NCI-H460 (cell line): ENCODE measurements around the gene CBR3. TPM values are rescaled to one million over a fixed set of nuclear protein-coding genes. Genes with fewer than 3 reads are reported as not detected.
A peak's percentile ranks its signal among the peaks of the same experiment; 100 is the strongest.
"Not testable (repeated sequence)": the region's sequence is repeated elsewhere in the genome, so short reads cannot be mapped to it uniquely, and the experiment has no call there.

ENCODE experiments used
- DNase-seq: peaks from one replicate; pipeline ENCODE4 v3.0.0-alpha.2; 2016; ENCODE audit warnings: low read depth; ENCODE audit errors: extremely low read depth
- polyA plus RNA-seq: library from polyadenylated mRNA; depleted of rRNA; stranded (reverse); fragments of >200 nt; gene quantifications from 2 replicates; pipeline ENCODE4 v1.2.3, GENCODE V29; 2014; cell fraction: nucleus; rRNA removed
- total RNA-seq: library from RNA; depleted of rRNA; stranded (reverse); fragments of >200 nt; shearing (Covaris generic); gene quantifications from 2 replicates; pipeline ENCODE4 v1.2.3, GENCODE V29; 2014; rRNA removed

Gene CBR3
- 9.5 and 11.2 TPM in 2 replicates for total RNA-seq
- 14.1 and 16.9 TPM in 2 replicates for polyA plus RNA-seq

DNA sequence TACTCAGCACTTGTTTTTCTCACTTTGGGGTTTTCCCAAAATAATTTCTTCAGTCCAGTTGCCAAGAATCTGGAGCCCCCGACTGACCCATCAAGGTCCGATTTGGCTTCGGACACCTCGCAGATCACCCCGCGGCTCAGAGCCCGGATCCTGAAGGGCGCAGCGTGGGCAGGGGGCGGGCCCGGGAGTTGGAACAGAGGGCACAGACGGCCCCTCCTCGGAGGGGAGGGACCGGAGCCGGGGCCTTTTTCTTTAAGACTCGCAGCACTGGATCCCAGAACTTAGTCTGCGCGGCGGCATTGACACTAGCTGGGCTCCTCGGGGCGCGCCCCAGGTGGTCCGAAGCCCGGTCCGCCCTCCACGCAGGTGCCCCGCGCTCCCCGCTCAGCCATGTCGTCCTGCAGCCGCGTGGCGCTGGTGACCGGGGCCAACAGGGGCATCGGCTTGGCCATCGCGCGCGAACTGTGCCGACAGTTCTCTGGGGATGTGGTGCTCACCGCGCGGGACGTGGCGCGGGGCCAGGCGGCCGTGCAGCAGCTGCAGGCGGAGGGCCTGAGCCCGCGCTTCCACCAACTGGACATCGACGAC lies at the start of gene CBR3:
Gene CBR3 (plus strand): TSS at position 277 of the 588 bp plus-strand sequence. CDS start 114 bp downstream, at position 391.
- peak; percentile 30 for DNase-seq

DNA sequence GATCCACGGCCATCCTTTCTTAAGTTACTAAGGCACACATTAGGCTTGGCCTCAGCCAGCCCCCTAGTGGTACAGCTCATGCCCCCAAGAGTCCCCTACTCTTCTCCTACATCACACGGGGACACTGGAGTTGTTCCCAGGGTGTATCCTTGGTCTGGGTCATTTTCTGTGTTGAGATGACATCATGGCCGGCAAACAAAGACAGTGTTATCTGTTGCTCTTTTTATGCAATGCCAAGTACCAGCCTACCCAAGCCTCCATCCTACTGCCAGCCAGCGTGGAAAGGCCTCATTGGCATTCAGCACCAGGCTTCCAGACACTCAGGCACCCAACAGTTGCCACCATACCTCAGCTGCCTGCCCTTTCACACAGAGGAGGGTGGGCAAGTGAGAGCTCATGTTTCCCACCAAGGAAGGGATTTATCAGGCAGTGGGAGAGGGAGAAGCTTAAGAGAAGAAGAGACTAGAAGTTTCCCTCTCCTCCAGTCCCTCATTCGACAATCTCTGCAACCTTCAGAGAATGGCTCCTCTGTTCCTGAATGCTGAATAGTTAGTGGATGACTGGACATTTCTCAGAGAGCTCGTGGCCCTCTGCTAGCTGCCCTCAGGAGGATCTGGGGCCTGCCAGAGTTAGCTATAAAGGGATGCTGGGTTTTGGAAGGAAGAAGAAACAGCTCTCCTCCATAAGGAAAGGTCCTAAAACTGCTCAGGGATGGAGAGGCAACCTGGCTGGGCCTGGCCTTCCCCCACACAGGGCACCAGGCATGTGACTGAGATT lies 47.3 kb upstream of the CBR3 start:
- no peak for DNase-seq

DNA sequence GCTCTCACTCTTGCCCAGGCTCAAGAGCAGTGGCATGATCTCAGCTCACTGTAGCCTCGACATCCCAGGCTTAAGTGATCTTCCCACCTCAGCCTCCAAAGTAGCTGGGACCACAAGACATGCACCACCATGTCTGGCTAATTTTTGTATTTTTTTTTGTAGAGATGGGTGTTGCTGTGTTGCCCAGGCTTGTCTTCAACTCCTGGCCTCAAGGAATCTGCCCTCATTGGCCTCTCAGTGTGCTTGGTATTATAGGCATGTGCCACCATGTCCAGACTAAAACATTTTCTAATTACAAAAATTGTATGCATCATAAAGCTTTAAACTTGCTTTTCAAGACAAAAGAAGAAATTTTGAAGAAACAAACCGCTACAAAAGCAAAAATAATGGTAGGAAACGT lies 44.9 kb upstream of the CBR3 start:
- no peak for DNase-seq

DNA sequence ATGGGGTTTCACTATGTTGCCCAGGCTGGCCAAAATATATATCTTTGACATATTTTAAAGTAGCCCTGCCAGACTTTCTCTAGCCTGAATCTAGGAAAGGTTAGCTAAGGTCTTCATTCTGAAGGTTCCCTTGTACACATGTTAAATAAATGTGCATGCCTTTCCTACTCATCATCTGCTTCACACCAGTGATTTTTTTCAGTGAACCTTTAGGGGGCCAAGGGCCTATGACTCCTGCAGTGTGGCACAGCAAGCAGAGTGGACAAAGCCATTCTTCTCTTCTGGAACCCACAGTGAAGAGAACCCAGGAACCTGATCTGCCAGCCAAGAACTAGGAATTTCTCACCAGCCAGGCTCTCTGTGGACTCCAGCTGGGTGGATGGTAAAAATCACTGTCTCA lies 42.2 kb upstream of the CBR3 start:
- no peak for DNase-seq

DNA sequence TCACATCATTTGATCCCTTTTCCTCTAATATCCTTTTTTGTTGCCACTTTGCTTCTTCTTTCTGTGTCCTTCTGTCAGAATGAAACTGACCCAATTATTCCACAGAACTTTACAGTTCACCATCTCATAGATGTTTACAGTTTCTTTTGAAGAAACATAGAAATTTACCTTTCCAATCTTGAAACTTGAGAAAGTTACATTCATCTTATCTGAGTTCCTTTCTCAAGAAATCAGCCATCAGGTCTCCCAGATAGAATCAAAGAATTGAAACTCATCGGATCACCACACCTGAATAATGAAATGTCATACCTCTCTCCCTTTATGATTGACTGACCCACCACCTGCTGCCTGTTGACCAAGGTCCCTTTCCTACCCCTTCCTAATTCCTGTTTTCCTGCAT lies 41.4 kb upstream of the CBR3 start:
- DNase-seq, result no peak

DNA sequence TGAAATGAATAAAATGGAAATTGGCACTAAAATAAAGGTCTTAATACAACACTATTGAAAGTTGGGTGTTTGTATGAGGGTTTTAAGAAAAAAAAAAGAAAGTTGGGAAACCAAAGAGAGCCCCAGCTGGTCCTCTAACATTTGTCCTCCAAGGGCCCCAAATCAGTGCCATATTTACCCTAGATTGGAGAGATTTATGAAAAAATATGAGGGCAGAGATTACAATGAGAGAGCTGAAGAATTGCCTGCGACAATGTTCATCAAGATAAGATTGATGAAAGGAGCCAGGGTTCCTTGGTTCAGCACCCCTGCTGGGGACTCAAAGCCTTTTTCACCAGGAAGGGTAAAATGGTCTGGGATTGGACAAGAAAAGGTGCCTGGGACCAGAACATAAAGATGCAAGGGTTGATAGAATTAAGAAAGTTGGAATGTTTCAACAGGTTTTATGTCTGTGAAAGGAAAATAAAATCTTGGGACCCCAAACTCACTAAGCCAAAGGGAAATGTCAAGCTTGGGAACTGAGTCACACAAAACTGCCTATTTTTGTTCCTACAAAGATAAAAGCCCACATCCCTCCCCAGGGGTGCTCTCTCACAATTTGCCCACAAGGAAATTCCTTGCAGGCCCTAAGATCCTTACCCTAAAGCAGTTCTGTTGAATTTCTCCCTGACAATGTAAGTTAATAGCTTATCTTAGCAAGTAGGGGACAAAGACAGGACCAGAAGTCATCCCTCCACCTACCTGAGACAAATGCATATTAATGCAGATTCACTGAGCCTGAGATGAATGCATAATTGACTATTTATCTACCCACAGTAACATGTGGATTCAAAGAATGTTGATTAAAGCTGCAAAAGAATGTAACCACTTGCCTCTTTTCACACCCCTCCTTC lies 38.2 kb upstream of the CBR3 start:
- no peak for DNase-seq

DNA sequence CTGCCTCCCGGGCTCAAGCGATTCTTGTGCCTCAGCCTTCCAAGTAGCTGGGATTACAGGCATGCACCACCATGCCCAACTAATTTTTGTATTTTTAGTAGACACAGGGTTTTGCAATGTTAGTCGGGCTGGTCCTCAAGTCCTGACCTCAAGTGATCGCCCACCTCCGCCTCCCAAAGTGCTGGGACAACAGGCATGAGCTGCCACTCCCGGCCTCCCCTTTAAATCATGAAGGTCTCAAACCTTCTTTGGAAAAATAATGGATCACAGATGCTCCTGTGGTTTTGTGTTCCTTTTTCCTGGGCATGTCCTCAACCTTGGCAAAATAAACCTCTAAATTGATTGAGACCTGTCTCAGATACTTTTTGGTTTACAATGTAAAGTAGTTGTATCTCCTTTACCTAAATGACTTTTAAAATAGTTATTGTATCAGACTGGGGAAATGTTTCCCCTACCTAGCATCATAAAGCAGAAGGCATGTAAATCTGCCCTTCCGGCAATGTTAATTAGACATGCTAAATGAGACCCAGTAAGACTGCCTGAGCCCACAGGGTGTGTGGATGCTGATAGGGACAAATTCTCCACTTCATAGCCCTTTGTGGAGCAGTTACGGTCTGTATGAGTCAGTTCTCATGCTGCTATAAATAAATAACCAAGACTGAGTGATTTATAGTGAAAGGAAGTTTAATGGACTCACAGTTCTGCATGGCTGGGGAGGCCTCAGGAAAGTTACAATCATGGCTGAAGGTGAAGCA lies 37.3 kb upstream of the CBR3 start:
- no peak for DNase-seq

DNA sequence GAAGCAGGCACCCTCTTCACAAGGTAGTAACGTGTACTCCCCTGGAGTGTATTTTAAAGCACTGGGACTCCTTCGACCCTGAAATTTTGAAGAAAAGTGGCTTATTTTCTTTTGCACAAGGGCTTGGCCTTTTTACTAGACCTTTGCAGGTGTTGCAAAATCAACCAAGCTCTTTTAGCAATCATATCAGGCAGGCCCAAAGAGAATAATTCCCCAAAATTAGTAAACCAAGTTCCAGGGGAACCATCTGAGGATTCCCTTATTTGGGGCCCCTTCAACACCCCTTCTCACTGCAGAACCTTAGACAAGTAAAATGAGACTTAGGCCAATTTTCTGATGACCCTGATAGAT lies 36.7 kb upstream of the CBR3 start:
- DNase-seq, result no peak

DNA sequence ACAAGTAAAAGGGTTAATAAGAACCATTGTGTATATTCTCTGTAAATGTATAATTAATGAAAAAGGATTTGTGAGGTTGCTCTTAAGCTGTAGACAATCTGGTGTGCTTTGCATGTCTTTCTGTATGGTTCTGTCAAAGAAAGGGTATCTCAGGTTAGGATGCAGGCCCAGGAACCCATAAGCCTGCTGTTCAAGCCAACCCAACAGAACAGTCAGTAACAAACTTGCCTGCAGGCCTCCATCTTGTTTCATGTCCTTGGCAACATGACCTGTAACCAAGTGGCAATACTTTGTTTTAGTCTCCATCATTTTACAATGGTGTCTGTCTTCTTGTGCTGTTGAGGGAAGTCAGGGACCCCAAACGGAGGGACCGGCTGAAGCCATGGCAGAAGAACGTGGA lies 35.9 kb upstream of the CBR3 start:
- no peak for DNase-seq

DNA sequence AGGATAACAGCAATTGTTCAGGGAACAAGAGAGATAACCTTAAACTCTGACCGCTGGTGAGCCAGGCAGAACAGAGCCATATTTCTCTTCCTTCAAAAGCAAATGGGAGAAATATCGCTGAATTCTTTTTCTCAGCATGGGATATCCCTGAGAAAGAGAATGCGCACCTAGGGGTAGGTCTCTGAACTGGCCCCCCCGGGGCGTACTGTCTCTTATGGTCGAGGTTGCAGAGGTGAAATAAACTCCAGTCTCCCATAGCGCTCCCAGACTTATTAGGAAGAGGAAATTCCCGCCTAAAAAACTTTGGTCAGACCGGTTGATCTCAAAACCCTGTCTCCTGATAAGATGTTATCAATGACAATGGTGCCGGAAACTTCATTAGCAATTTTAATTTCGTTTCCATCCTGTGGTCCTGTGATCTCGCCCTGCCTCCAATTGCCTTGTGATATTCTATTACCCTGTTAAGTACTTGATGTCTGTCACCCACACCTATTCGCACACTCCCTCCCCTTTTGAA lies 35.1 kb upstream of the CBR3 start:
- DNase-seq, result not testable (repeated sequence)

DNA sequence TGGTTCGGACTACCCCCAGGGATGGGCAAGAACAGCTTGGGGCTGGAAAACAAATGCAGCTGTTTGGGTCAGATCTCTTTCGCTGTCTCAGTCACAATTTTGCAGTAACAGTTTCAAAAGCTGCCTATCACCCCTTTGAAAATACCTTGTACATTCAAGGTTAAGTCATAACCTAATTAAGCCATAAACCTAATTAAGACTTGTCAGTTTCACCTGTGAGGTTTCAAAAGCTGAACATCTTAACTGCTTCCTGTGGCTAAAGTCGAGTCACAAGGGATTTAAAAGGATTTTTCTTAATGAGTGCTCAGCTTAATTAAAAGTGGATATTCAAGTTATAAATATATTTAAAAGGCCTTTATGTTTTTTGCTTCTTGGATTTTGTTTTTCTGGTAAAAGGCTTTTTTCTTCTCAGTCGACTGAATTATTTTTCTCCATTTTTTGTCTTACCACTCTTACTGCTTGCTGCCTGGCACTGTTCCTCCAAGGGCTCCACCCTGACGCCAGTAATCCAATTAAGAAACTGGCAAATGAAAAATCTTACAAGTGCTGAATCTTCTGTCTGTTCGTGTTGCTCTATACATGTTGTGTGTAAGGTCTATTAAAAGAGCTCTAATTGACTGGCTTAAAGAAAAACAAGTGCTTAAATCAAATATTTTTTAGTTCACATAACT lies 33.8 kb upstream of the CBR3 start:
- no peak for DNase-seq

DNA sequence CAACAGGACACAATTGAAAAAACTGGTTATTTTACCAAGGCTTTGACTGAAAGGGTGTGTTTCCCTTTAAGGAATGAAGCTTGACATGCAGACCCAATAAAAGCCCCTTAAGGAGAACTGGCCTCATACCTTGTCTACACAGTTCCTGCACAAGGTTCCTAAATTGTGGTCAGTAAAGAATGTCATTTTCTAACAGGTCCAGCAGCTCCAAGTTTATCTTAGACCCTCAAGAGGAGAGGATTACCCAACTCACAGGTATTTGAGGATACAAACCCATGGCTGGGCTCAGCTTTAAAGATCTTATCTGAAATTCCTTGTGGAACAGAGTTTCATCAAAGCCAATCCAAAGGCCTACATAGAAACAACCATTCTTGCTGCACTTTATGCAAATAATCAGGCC lies 31.4 kb upstream of the CBR3 start:
- no peak for DNase-seq

DNA sequence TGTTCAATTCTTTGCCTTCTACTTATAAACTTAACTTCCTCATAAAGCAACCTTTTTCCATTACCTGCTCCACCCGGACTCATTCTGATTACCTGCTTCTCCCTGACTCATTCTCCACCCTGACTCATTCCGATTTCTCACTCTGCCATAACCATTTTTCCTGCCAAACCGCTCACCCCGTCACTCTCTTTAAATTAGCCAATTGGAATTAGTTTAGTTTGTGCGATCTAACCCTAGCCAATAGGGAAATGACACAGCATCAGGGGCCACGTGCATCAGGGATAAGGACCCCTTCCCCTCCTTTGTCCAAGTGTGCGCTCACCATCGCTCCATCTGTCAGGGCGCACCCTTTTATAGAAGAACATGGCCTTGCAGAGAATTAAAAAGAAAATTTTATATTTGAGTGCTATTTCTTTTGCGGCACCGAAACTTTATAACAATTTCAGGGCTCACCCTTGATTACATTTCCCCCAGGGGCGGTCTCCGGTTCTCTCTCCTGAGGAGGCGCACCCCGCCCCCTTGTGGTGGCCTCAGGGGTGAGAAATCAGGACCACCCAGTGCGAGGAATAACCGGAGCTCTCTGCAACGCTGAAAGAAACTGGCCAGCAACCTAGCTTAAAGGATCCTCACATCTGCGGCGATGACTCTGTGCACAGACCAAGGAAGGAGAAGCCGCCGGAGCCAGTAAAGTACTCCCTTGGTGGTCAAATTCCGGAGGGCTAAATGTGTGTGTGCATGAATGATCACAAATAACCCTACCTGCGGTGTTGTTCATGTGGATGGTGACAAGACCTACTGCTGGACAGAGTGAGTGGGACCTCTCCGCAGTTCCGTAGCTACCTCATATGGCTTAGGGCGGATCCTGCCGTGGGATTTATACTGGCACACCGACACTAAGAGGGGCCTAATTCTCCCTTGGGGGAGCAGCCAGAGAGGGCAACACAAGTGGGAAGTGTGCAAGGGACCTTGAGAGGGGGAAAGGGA lies 30.3 kb upstream of the CBR3 start:
- no peak for DNase-seq

DNA sequence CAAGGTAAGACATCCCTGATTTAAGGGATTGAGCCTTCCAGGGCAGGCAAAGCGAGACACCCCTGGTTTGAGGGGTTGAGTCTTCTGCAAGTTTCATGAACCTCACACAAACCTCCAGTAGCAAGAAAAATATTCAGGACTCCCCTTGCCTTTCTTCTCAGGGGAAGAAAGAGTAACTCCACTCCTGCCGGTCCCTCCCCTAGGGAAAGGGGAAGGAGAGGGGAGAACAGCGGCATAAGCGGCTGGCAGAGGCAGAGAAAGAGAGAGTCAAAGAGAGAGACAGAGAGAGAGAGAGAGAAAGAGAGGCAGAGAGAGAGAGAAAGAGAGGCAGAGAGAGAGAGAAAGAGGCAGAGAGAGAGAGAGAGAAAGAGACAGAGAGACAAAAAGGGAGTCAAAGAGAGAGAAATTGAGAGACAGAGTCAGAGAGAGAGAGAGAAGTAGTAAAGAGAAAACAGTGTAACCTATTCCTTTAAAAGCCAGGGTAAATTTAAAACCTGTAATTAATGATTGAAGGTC lies 29.5 kb upstream of the CBR3 start:
- DNase-seq, result no peak

DNA sequence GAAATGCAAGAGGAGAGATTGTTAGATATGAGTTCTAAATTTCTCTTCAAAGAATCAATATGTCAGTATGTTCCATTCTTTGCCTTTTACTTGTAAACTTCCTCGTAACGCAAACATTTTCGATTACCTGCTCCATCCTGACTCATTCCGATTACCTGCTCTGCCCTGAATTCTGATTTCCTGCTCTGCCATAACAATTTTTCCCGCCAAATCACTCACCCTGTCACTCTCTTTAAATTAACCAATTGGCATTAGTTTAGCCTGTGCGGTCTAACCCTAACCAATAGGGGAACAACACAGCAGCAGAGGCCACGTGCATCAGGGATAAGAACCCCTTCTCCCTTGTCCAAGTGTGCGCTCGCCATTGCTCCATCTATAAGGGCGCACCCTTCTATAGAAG lies 25.0 kb upstream of the CBR3 start:
- DNase-seq, result no peak

DNA sequence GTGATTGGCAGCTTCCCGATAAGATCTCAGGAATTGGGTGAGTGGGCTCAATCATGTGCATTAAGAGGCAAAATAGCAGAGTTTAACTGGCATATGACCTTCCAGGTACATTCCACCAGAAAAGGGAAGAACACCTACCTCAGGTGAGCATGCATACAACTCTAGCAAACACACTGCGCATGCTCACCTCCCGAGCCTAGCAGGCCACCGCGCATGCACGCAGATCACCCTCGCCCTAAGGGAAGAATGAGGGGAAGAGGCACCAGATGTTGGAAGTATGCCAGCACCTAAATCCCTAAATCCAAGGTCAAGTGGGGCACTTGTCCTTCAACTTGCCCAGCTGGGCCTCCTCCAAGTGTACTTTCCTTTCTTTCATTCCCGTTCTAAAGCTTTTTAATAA lies 23.6 kb upstream of the CBR3 start:
- DNase-seq, result no peak

DNA sequence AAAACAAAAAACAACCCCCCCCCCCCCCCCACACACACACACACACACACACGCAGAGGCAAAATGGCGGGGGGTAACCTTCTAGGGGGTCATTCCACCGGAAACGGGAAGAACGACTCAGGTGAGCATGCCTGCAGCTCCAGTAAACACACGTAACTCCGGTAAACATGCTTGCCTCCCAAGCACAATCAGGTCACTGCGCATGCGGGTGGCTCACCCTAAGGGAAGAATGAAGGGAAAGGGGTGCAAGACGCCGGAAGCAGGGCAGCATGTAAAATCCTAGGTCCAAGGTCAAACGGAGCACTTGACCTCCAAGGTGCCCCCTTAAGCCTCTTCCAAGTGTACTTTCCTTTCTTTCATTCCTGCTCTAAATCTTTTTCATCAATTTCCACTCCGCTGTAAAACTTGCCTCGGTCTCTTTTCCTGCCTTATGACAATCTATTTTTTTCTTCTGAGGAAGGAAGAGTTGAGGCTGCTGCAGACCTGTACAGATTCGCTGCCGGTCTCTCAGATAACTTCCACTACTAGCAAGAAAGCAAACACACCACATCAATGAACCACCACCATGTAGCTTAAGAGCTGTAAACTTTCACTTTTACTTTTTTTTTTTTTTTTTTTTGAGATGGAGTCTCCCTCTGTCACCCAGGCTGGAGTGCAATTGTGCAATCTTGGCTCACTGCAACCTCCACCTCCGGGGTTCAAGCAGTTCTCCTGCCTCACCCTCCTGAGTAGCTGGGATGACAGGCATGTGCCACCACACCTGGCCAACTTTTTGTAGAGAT lies 21.0 kb upstream of the CBR3 start:
- no peak for DNase-seq
